Fibroblast of lung (primary cell): ENCODE data around the gene SLC43A1. TPM values are rescaled to one million over a fixed set of nuclear protein-coding genes. Genes with fewer than 3 reads are reported as not detected.

Experiments used
- DNase-seq, 2 donors: peaks; one replicate each; pipeline versions ENCODE4 v3.0.0 to v3.0.0-alpha.2; 2010; ENCODE audit warnings: low read depth in 2 of 2
- H2AFZ ChIP-seq: 2 replicates; pipeline ENCODE4 v1.5.1; 2012; ENCODE audit warnings: low read length, control low read depth, inconsistent platforms
- H3K27ac ChIP-seq: 2 replicates; pipeline ENCODE4 v1.5.1; 2011; ENCODE audit warnings: low read length, control low read depth; ENCODE audit not compliant: insufficient read depth
- H3K27me3 ChIP-seq: 2 replicates; pipeline ENCODE4 v1.5.1; 2011; ENCODE audit warnings: mild to moderate bottlenecking, low read length; ENCODE audit not compliant: control insufficient read depth, insufficient read depth
- H3K36me3 ChIP-seq: 2 replicates; pipeline ENCODE4 v1.5.1; 2011; ENCODE audit warnings: low read length; ENCODE audit not compliant: control insufficient read depth, insufficient read depth
- H3K4me1 ChIP-seq: 2 replicates; pipeline ENCODE4 v1.5.1; 2011; ENCODE audit warnings: low read length; ENCODE audit not compliant: control insufficient read depth, insufficient read depth; ENCODE audit errors: extremely low read depth
- H3K4me2 ChIP-seq: 2 replicates; pipeline ENCODE4 v1.5.1; 2011; ENCODE audit warnings: low read length, control low read depth; ENCODE audit not compliant: insufficient read depth; ENCODE audit errors: extremely low read depth
- H3K4me3 ChIP-seq, 4 experiments: fragments of 200-600 bp in 1 of 4; sonication (generic) in 1 of 4; replicated peaks in 1 of 4; 2 replicates each; pipeline ENCODE4 v1.5.1; 2011 to 2016; ENCODE audit warnings: low read length in 4 of 4, low read depth in 3 of 4, mild to moderate bottlenecking in 3 of 4, control low read depth in 2 of 4, inconsistent platforms in 1 of 4, mixed read lengths in 1 of 4; ENCODE audit not compliant: insufficient read depth in 1 of 4; ENCODE audit errors: control extremely low read depth in 1 of 4
- H3K79me2 ChIP-seq: 2 replicates; pipeline ENCODE4 v1.5.1; 2012; ENCODE audit warnings: mild to moderate bottlenecking, low read length, inconsistent platforms; ENCODE audit not compliant: control insufficient read depth, insufficient read depth
- H3K9ac ChIP-seq: 2 replicates; pipeline ENCODE4 v1.5.1; 2011; ENCODE audit warnings: mild to moderate bottlenecking, low read length, control low read depth; ENCODE audit not compliant: insufficient read depth
- H3K9me3 ChIP-seq: 2 replicates; pipeline ENCODE4 v1.5.1; 2012; ENCODE audit warnings: low read depth, low read length; ENCODE audit not compliant: control insufficient read depth, insufficient read depth
- H4K20me1 ChIP-seq: 2 replicates; pipeline ENCODE4 v1.5.1; 2011; ENCODE audit warnings: low read length; ENCODE audit not compliant: control insufficient read depth, insufficient read depth; ENCODE audit errors: extremely low read depth
- EZH2 ChIP-seq: IDR thresholded peaks from 2 replicates; pipeline ENCODE4 v1.5.1; 2012; ENCODE audit warnings: low read length, control low read depth, mild to moderate bottlenecking; ENCODE audit errors: missing control alignments
- polyA plus RNA-seq, 2 donors: library from polyadenylated mRNA; depleted of rRNA in 1 of 2; stranded (reverse) in 1 of 2; unstranded in 1 of 2; fragments of >200 nt; gene quantifications; 2 replicates each; pipeline ENCODE4 v1.2.1, GENCODE V29; 2011 to 2012; ENCODE audit warnings: missing spikeins in 1 of 2
- total RNA-seq: library from RNA; depleted of rRNA; stranded (reverse); fragments of >200 nt; gene quantifications from 2 replicates; pipeline ENCODE4 v1.2.1, GENCODE V29; 2014
- TF ChIP-seq, protein P1 (sequence below), 2 donors: IDR thresholded peaks in 1 of 2; conservative IDR thresholded peaks in 1 of 2; 1 replicate in 1 of 2; 2 replicates in 1 of 2; pipeline ENCODE4 v1.5.1; 2011 to 2012; ENCODE audit warnings: low read length in 2 of 2, control low read depth in 1 of 2, inconsistent platforms in 1 of 2, low read depth in 1 of 2, mild to moderate bottlenecking in 1 of 2

SLC43A1 gene
- total and polyA plus RNA-seq, 2 donors (not counting 1 experiment from before 2014, with no cell fraction given) = 13.2 to 19.8 TPM

DNA sequence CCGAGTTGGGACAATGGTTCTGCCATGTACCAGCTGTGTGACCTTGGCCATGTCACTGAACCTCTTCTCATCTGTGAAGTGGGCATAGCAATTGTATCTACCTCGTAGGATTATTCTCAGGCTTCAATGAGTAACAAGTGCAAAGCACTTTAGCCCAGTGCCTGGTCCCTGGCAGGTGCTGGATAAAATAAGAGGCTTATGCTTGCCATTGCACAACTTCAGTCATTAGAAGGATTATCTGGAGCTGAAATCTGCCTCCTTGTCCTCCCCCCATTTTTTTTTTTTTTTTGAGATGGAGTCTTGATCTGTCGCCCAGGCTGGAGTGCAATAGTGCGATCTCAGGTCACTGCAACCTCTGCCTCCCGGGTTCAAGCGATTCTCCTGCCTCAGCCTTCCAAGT lies 29.1 kb upstream of the SLC43A1 start:
- Histone ChIP-seq H3K4me1 (peaks cover 2% of the 10 kb centered on the region), H2AFZ (no peak overlapping the region), H3K79me2 (no peaks in the 10 kb centered on the region), H3K9ac (no peak overlapping the region), H4K20me1 (no peaks in the 10 kb centered on the region), H3K4me2 (no peak overlapping the region), H3K4me3 (no peak overlapping the region), H3K27ac (no peak overlapping the region), H3K27me3 (peaks cover 9% of the 10 kb centered on the region), H3K9me3 (no peaks in the 10 kb centered on the region), H3K36me3 (no peaks in the 10 kb centered on the region)
- DNase-seq = no peak
- no peak for TF ChIP-seq EZH2
- TF ChIP-seq, protein P1, sequence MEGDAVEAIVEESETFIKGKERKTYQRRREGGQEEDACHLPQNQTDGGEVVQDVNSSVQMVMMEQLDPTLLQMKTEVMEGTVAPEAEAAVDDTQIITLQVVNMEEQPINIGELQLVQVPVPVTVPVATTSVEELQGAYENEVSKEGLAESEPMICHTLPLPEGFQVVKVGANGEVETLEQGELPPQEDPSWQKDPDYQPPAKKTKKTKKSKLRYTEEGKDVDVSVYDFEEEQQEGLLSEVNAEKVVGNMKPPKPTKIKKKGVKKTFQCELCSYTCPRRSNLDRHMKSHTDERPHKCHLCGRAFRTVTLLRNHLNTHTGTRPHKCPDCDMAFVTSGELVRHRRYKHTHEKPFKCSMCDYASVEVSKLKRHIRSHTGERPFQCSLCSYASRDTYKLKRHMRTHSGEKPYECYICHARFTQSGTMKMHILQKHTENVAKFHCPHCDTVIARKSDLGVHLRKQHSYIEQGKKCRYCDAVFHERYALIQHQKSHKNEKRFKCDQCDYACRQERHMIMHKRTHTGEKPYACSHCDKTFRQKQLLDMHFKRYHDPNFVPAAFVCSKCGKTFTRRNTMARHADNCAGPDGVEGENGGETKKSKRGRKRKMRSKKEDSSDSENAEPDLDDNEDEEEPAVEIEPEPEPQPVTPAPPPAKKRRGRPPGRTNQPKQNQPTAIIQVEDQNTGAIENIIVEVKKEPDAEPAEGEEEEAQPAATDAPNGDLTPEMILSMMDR (conservative IDR thresholded peaks at IDR 0.05 in 1 of 2, IDR thresholded peaks at IDR 0.05 in 1 of 2; ENCODE audit: low read depth in 1 of 2, low read length in 2 of 2) = no peak

DNA sequence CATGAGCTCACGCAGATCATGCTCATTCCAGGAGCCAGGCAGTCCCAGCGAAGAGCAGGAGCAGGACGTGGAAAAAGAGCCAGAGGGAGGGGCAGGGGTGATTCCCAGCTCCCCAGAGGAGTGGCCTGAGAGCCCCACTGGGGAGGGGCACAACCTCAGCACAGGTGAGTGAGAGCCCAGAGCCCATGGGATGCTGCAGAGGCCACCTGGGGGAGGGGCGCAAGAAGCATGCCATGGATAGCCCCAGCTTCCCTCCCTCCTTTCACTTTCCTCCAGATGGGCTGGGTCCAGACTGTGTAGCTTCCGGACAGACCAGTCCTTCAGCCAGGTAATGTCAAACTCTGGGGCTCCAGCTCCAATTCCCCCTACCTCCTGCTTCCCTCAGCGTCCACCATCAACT lies 28.1 kb upstream of the SLC43A1 start:
- Histone ChIP-seq H2AFZ (no peak overlapping the region), H3K79me2 (no peaks in the 10 kb centered on the region), H3K4me2 (no peak overlapping the region), H3K9ac (no peak overlapping the region), H3K4me3 (no peak overlapping the region), H3K36me3 (no peaks in the 10 kb centered on the region), H3K27me3 (peaks cover 9% of the 10 kb centered on the region), H4K20me1 (no peaks in the 10 kb centered on the region), H3K9me3 (no peaks in the 10 kb centered on the region), H3K27ac (no peak overlapping the region), H3K4me1 (peaks cover 2% of the 10 kb centered on the region)
- DNase-seq = no peak
- no peak for TF ChIP-seq EZH2
- TF ChIP-seq, protein P1 (conservative IDR thresholded peaks at IDR 0.05 in 1 of 2, IDR thresholded peaks at IDR 0.05 in 1 of 2; ENCODE audit: low read depth in 1 of 2, low read length in 2 of 2) = no peak

DNA sequence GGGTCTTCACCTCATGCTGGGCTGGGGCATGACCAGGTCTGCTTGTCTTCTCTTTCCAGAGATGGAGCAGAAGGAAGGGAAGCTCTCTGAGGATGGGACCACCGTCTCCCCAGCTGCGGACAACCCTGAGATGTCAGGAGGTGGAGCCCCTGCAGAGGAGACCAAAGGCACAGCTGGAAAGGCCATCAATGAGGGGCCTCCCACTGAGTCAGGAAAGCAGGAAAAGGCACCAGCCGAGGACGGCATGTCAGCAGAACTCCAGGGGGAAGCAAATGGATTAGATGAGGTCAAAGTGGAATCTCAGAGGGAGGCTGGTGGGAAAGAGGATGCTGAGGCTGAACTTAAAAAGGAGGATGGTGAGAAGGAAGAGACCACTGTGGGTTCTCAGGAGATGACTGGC lies 27.1 kb upstream of the SLC43A1 start:
- no peaks in the 10 kb centered on the region for H4K20me1 ChIP-seq
- no peak overlapping the region for H3K4me3 ChIP-seq
- peaks cover 9% of the 10 kb centered on the region for H3K27me3 ChIP-seq
- H3K36me3 ChIP-seq = no peaks in the 10 kb centered on the region
- no peak overlapping the region for H3K4me2 ChIP-seq
- no peak overlapping the region for H3K27ac ChIP-seq
- H3K9me3 ChIP-seq = no peaks in the 10 kb centered on the region
- no peak for DNase-seq
- H3K9ac ChIP-seq = no peak overlapping the region
- TF ChIP-seq, protein P1 (conservative IDR thresholded peaks at IDR 0.05 in 1 of 2, IDR thresholded peaks at IDR 0.05 in 1 of 2; ENCODE audit: low read depth in 1 of 2, low read length in 2 of 2) = no peak
- TF ChIP-seq EZH2 = no peak
- no peaks in the 10 kb centered on the region for H3K79me2 ChIP-seq
- peaks cover 2% of the 10 kb centered on the region for H3K4me1 ChIP-seq
- H2AFZ ChIP-seq = no peak overlapping the region
